ENCODE data around the gene TRIO.

DNA sequence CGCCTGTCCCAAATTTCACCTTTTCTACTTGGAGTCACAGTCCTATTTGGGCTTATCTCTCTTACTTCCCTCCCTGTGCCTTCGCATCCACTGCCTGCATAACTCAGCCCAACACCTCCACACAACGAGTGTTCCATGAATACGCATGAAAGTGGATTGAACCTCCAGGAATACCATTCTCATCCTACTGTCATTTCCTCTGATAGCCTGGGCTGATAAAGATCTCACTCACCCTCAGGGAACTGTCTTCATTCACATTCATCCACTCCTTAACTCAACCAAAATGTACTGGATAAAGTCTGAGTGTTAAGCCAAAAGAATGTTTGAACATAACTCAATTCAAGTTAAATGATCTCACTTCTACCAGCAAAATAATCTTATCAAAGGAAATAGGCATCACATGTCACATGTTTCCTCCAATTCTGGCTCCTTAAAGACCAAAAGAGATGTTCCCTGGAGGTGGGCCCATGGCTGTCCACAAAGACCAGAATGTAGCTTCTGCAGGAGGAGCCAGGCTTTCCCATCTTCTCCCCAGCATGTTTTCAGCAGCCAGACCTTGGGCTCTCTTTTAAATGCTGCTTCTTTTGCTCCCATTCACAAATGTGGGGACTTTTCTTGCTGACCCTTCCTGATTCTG lies 28.4 kb upstream of the TRIO start:
- TF ChIP-seq, protein P1, sequence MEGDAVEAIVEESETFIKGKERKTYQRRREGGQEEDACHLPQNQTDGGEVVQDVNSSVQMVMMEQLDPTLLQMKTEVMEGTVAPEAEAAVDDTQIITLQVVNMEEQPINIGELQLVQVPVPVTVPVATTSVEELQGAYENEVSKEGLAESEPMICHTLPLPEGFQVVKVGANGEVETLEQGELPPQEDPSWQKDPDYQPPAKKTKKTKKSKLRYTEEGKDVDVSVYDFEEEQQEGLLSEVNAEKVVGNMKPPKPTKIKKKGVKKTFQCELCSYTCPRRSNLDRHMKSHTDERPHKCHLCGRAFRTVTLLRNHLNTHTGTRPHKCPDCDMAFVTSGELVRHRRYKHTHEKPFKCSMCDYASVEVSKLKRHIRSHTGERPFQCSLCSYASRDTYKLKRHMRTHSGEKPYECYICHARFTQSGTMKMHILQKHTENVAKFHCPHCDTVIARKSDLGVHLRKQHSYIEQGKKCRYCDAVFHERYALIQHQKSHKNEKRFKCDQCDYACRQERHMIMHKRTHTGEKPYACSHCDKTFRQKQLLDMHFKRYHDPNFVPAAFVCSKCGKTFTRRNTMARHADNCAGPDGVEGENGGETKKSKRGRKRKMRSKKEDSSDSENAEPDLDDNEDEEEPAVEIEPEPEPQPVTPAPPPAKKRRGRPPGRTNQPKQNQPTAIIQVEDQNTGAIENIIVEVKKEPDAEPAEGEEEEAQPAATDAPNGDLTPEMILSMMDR (IDR thresholded peaks at IDR 0.05; ENCODE audit: extremely low read depth in 1 of 2, insufficient read depth in 1 of 2, low read depth in 1 of 2, low read length in 2 of 2): no peak
- TF ChIP-seq EZH2 (IDR thresholded peaks at IDR 0.05; ENCODE audit: borderline replicate concordance, low read depth, low read length, severe bottlenecking): no peak
- TF ChIP-seq, protein P2, sequence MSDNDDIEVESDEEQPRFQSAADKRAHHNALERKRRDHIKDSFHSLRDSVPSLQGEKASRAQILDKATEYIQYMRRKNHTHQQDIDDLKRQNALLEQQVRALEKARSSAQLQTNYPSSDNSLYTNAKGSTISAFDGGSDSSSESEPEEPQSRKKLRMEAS (IDR thresholded peaks at IDR 0.05; ENCODE audit: insufficient read depth, insufficient read length): no peak
